ENCODE results near the gene CELF4. TPM values are rescaled to one million over a fixed set of nuclear protein-coding genes. Genes with fewer than 3 reads are reported as not detected.

CELF4 gene
- total and polyA plus RNA-seq, 2 donors (not counting 3 experiments of a cell fraction or from before 2014, with no cell fraction given) = not detected

DNA sequence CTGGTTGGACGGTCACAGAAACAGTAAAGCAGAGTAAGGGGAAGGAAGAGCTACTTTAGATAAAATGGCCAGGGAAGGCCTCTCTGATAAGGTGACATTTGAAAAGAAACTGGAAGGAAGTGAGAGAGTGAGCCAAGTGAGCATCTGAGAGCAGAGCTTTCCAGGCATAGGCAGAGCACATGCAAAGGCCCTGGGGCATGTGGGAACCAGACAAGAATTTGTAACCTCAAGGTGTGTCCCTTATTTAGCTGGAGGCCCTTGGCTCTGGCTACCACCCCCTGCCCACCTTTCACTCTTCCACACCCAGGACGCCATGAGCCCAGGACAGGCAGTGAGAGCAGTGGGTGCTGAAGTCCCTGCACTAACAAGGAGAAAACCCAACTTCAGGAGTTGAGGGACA, 116.0 kb downstream of the CELF4 start:
- FAIRE-seq (no peak), DNase-seq (ENCODE audit: low read depth, low spot score) (no peak)
- no peak overlapping the region for H3K4me3 ChIP-seq (replicated peaks in 1 of 3; ENCODE audit: insufficient read depth in 1 of 3, low read depth in 1 of 3, low read length in 3 of 3)
- ChIA-PET POLR2A (no interaction called here), CTCF (no interaction called here)
- dilution Hi-C loops (cut with MboI; ENCODE audit: extremely low pct_ligation_motif_present, low sequenced_read_pairs) (no loop called here), intact Hi-C loops (cut with micrococcal nuclease) (no loop called here)
- no peaks in the 10 kb centered on the region for H3K36me3 ChIP-seq (ENCODE audit: control insufficient read depth in 2 of 2, extremely low read depth in 1 of 2, insufficient read depth in 2 of 2, low read length in 2 of 2)
- no peak overlapping the region for H2AFZ ChIP-seq (ENCODE audit: low read depth, low read length)
- no peaks in the 10 kb centered on the region for H3K9me1 ChIP-seq (replicated peaks; ENCODE audit: control insufficient read depth, extremely low read depth, insufficient read depth, low read length)
- no TSS peak for BruUV-seq (replicated peaks)
- TF ChIP-seq FOS (IDR thresholded peaks at IDR 0.05; ENCODE audit: borderline replicate concordance, insufficient read depth, low read length) (no peak), CTCF (IDR thresholded peaks at IDR 0.05; ENCODE audit: extremely low read depth in 1 of 2, insufficient read depth in 1 of 2, low read depth in 1 of 2, low read length in 2 of 2) (no peak), POLR2AphosphoS5 (IDR thresholded peaks at IDR 0.05; ENCODE audit: insufficient read depth, low read depth, low read length) (no peak), JUN (IDR thresholded peaks at IDR 0.05; ENCODE audit: borderline replicate concordance, insufficient read depth, insufficient read length, low read depth) (no peak), EZH2 (IDR thresholded peaks at IDR 0.05; ENCODE audit: borderline replicate concordance, low read depth, low read length, severe bottlenecking) (no peak), MAX (IDR thresholded peaks at IDR 0.05; ENCODE audit: insufficient read depth, insufficient read length) (no peak), GATA2 (IDR thresholded peaks at IDR 0.05; ENCODE audit: insufficient read depth, insufficient read length, low read depth, low read length) (no peak), MYC (IDR thresholded peaks at IDR 0.05; ENCODE audit: low read depth, low read length) (no peak), POLR2A (IDR thresholded peaks at IDR 0.05; ENCODE audit: low read depth, low read length) (no peak)
- no peaks in the 10 kb centered on the region for H3K79me2 ChIP-seq (ENCODE audit: control insufficient read depth, insufficient read depth, low read length)
- no peak overlapping the region for H3K4me2 ChIP-seq (ENCODE audit: insufficient read depth, low read length)
- no peaks in the 10 kb centered on the region for H3K4me1 ChIP-seq (ENCODE audit: control insufficient read depth, extremely low read depth, insufficient read depth, low read length)
- no peak overlapping the region for H3K9ac ChIP-seq (replicated peaks; ENCODE audit: extremely low read depth, insufficient read depth, low read length)
- no peak overlapping the region for H3K27ac ChIP-seq (ENCODE audit: insufficient read depth, low read depth, low read length)
- no peaks in the 10 kb centered on the region for H3K27me3 ChIP-seq (ENCODE audit: control insufficient read depth in 2 of 2, insufficient read depth in 2 of 2, low read length in 2 of 2)
- H3K9me3 ChIP-seq (replicated peaks; ENCODE audit: control insufficient read depth, insufficient read depth, low read length) = no peaks in the 10 kb centered on the region
- no peaks in the 10 kb centered on the region for H4K20me1 ChIP-seq (replicated peaks; ENCODE audit: control insufficient read depth, extremely low read depth, insufficient read depth, low read length)
